ENCODE measurements around the gene TOLLIP. TPM values are rescaled to one million over a fixed set of nuclear protein-coding genes. Genes with fewer than 3 reads are reported as not detected.
A peak's percentile ranks its signal among the peaks of the same experiment; 100 is the strongest.

Gene TOLLIP
- polyA plus RNA-seq, 1 donor from 2014 or later = 32.2 TPM

- Mint-ChIP-seq H3K4me1 (peaks cover 7 to 16% (median 7%) of the 10 kb centered on the region in 3 donors), H3K36me3 (no peaks in the 10 kb centered on the region), H3K27ac (peak overlapping the region in 2 of 3 donors; percentile 16 to 91), H3K9me3 (peaks cover 0 to 12% (median 9%) of the 10 kb centered on the region in 3 donors), H3K27me3 (no peaks in the 10 kb centered on the region), H3K4me3 (peak overlapping the region; percentile 65 to 92 (median 83))
These were observed 46.4 kb downstream of the TOLLIP start for GRCh38 chr11:1263010-1263409.

- Mint-ChIP-seq H3K36me3 (no peaks in the 10 kb centered on the region), H3K27me3 (no peaks in the 10 kb centered on the region), H3K4me3 (peak overlapping the region; percentile 65 to 92 (median 83)), H3K27ac (peak overlapping the region in 2 of 3 donors; percentile 16 to 67), H3K9me3 (peaks cover 0 to 12% (median 9%) of the 10 kb centered on the region in 3 donors), H3K4me1 (peaks cover 7 to 16% (median 7%) of the 10 kb centered on the region in 3 donors)
These were observed 47.0 kb downstream of the TOLLIP start for GRCh38 chr11:1262172-1263006.

- Mint-ChIP-seq H3K9me3 (peaks cover 0 to 9% (median 9%) of the 10 kb centered on the region in 3 donors), H3K27me3 (no peaks in the 10 kb centered on the region), H3K4me3 (peak overlapping the region in 3 of 4 donors; percentile 75 to 92 (median 91)), H3K36me3 (no peaks in the 10 kb centered on the region), H3K27ac (peak overlapping the region in 1 of 3 donors; percentile 16), H3K4me1 (peaks cover 7 to 13% (median 7%) of the 10 kb centered on the region in 3 donors)
These were observed 48.0 kb downstream of the TOLLIP start for GRCh38 chr11:1261241-1262071.

- Mint-ChIP-seq H3K9me3 (peaks cover 0 to 9% (median 5%) of the 10 kb centered on the region in 3 donors), H3K4me3 (no peak overlapping the region), H3K4me1 (peaks cover 7 to 12% (median 7%) of the 10 kb centered on the region in 3 donors)
These were observed 48.8 kb downstream of the TOLLIP start for GRCh38 chr11:1260620-1261019.

GRCh38 chr11:1260023-1260501 is 49.4 kb downstream of the TOLLIP start:
- no peaks in the 10 kb centered on the region for H3K27me3 Mint-ChIP-seq
- no peak overlapping the region for H3K4me3 Mint-ChIP-seq
- peaks cover 0 to 8% (median 5%) of the 10 kb centered on the region in 3 donors for H3K9me3 Mint-ChIP-seq
- H3K36me3 Mint-ChIP-seq = no peaks in the 10 kb centered on the region
- H3K4me1 Mint-ChIP-seq = peaks cover 7 to 12% (median 7%) of the 10 kb centered on the region in 3 donors
- no peak overlapping the region for H3K27ac Mint-ChIP-seq

More at GRCh38 chr11:1260620-1261019, 48.8 kb downstream of the TOLLIP start:
- no peaks in the 10 kb centered on the region for H3K36me3 Mint-ChIP-seq
- H3K27ac Mint-ChIP-seq = no peak overlapping the region
- no peaks in the 10 kb centered on the region for H3K27me3 Mint-ChIP-seq

GRCh38 chr11:1259561-1259960 is 49.9 kb downstream of the TOLLIP start:
- no peak overlapping the region for H3K27ac Mint-ChIP-seq
- H3K4me1 Mint-ChIP-seq = peaks cover 7 to 11% (median 7%) of the 10 kb centered on the region in 3 donors
- H3K27me3 Mint-ChIP-seq = no peaks in the 10 kb centered on the region
- no peak overlapping the region for H3K4me3 Mint-ChIP-seq
- no peaks in the 10 kb centered on the region for H3K36me3 Mint-ChIP-seq
- H3K9me3 Mint-ChIP-seq = peaks cover 0 to 3% (median 0%) of the 10 kb centered on the region in 3 donors

GRCh38 chr11:1259076-1259461 is 50.4 kb downstream of the TOLLIP start:
- Mint-ChIP-seq H3K4me1 (peaks cover 5 to 7% (median 6%) of the 10 kb centered on the region in 3 donors), H3K27me3 (no peaks in the 10 kb centered on the region), H3K4me3 (no peak overlapping the region), H3K27ac (no peak overlapping the region), H3K36me3 (no peaks in the 10 kb centered on the region), H3K9me3 (no peaks in the 10 kb centered on the region)

GRCh38 chr11:1258401-1259075 is 50.9 kb downstream of the TOLLIP start:
- H3K27me3 Mint-ChIP-seq = no peaks in the 10 kb centered on the region
- H3K4me1 Mint-ChIP-seq = peaks cover 5 to 7% (median 6%) of the 10 kb centered on the region in 3 donors
- no peak overlapping the region for H3K27ac Mint-ChIP-seq
- no peak overlapping the region for H3K4me3 Mint-ChIP-seq
- no peaks in the 10 kb centered on the region for H3K36me3 Mint-ChIP-seq
- peaks cover 0 to 2% (median 0%) of the 10 kb centered on the region in 3 donors for H3K9me3 Mint-ChIP-seq

- Mint-ChIP-seq H3K9me3 (peaks cover 0 to 2% (median 0%) of the 10 kb centered on the region in 3 donors), H3K4me1 (peaks cover 3 to 6% (median 5%) of the 10 kb centered on the region in 3 donors), H3K4me3 (no peak overlapping the region), H3K27me3 (no peaks in the 10 kb centered on the region), H3K27ac (no peak overlapping the region), H3K36me3 (no peaks in the 10 kb centered on the region)
These were observed 51.5 kb downstream of the TOLLIP start for GRCh38 chr11:1257916-1258315.

- Mint-ChIP-seq H3K27ac (no peak overlapping the region), H3K4me1 (peaks cover 0 to 3% (median under 1%) of the 10 kb centered on the region in 3 donors), H3K36me3 (no peaks in the 10 kb centered on the region), H3K4me3 (no peak overlapping the region), H3K9me3 (peaks cover 0 to 2% (median 0%) of the 10 kb centered on the region in 3 donors), H3K27me3 (no peaks in the 10 kb centered on the region)
These were observed 52.1 kb downstream of the TOLLIP start for GRCh38 chr11:1257366-1257765.

- H3K36me3 Mint-ChIP-seq = no peaks in the 10 kb centered on the region
- H3K4me1 Mint-ChIP-seq = no peaks in the 10 kb centered on the region
- no peak overlapping the region for H3K27ac Mint-ChIP-seq
- H3K4me3 Mint-ChIP-seq = no peak overlapping the region
- H3K27me3 Mint-ChIP-seq = no peaks in the 10 kb centered on the region
- H3K9me3 Mint-ChIP-seq = peaks cover 0 to 2% (median 0%) of the 10 kb centered on the region in 3 donors
These were observed 53.0 kb downstream of the TOLLIP start for GRCh38 chr11:1256257-1257045.

- H3K4me1 Mint-ChIP-seq = no peaks in the 10 kb centered on the region
- H3K27me3 Mint-ChIP-seq = no peaks in the 10 kb centered on the region
- peaks cover 0 to 2% (median 0%) of the 10 kb centered on the region in 3 donors for H3K9me3 Mint-ChIP-seq
- no peak overlapping the region for H3K27ac Mint-ChIP-seq
- no peaks in the 10 kb centered on the region for H3K36me3 Mint-ChIP-seq
- no peak overlapping the region for H3K4me3 Mint-ChIP-seq
These were observed 54.3 kb downstream of the TOLLIP start for GRCh38 chr11:1255151-1255550.

GRCh38 chr11:1254733-1255132 is 54.7 kb downstream of the TOLLIP start:
- no peaks in the 10 kb centered on the region for H3K4me1 Mint-ChIP-seq
- no peak overlapping the region for H3K4me3 Mint-ChIP-seq
- H3K9me3 Mint-ChIP-seq = peaks cover 0 to 2% (median 0%) of the 10 kb centered on the region in 3 donors
- no peaks in the 10 kb centered on the region for H3K36me3 Mint-ChIP-seq
- no peak overlapping the region for H3K27ac Mint-ChIP-seq
- H3K27me3 Mint-ChIP-seq = no peaks in the 10 kb centered on the region

All from IgD-negative memory B cell (primary cell).